HG02588 (cell line): Measurements from ENCODE around the gene ST3GAL3.
"Not testable (repeated sequence)": the region's sequence is repeated elsewhere in the genome, so short reads cannot be mapped to it uniquely, and the experiment has no call there.

ENCODE experiments used
- ATAC-seq: cut with Tn5 transposase; IDR thresholded peaks from one replicate; pipeline ENCODE4 v1.9.1; 2021; ENCODE audit warnings: mild to moderate bottlenecking, moderate library complexity; ENCODE audit not compliant: unreplicated experiment

The ST3GAL3 gene

GRCh38 chr1:43699281-43699680 is 8.1 kb upstream of the ST3GAL3 start:
- ATAC-seq = no peak

GRCh38 chr1:43703836-43704235 is 3.5 kb upstream of the ST3GAL3 start:
- ATAC-seq = no peak

GRCh38 chr1:43704838-43705237 is 2.5 kb upstream of the ST3GAL3 start:
- ATAC-seq = no peak

- ATAC-seq = no peak
These were observed 2.0 kb upstream of the ST3GAL3 start for GRCh38 chr1:43705334-43705733.

- no peak for ATAC-seq
These were observed 1.2 kb upstream of the ST3GAL3 start for GRCh38 chr1:43705982-43706597.

- ATAC-seq = no peak
These were observed 642 bp upstream of the ST3GAL3 start for GRCh38 chr1:43706598-43707189.

GRCh38 chr1:43708002-43708410 is 670 bp downstream of the ST3GAL3 start:
- no peak for ATAC-seq

GRCh38 chr1:43711049-43711448 is 3.7 kb downstream of the ST3GAL3 start:
- no peak for ATAC-seq

- ATAC-seq = no peak
These were observed 4.4 kb downstream of the ST3GAL3 start for GRCh38 chr1:43711524-43712386.

GRCh38 chr1:43716559-43717281 is 9.4 kb downstream of the ST3GAL3 start:
- no peak for ATAC-seq

- no peak for ATAC-seq
These were observed 11.7 kb downstream of the ST3GAL3 start for GRCh38 chr1:43719063-43719462.

- ATAC-seq = not testable (repeated sequence)
These were observed 12.5 kb downstream of the ST3GAL3 start for GRCh38 chr1:43719670-43720419.

- ATAC-seq = no peak
These were observed 15.5 kb downstream of the ST3GAL3 start for GRCh38 chr1:43722810-43723209.

- ATAC-seq = no peak
These were observed 22.6 kb downstream of the ST3GAL3 start for GRCh38 chr1:43729816-43730463.

GRCh38 chr1:43731867-43732531 is 24.7 kb downstream of the ST3GAL3 start:
- ATAC-seq = no peak

GRCh38 chr1:43736819-43737218 is 29.5 kb downstream of the ST3GAL3 start:
- no peak for ATAC-seq

- ATAC-seq = no peak
These were observed 34.7 kb downstream of the ST3GAL3 start for GRCh38 chr1:43742026-43742425.

- no peak for ATAC-seq
These were observed 35.9 kb downstream of the ST3GAL3 start for GRCh38 chr1:43743206-43743605.

- ATAC-seq = no peak
These were observed 40.4 kb downstream of the ST3GAL3 start for GRCh38 chr1:43747736-43748135.

- no peak for ATAC-seq
These were observed 42.7 kb downstream of the ST3GAL3 start for GRCh38 chr1:43750083-43750482.
